ENCODE measurements around the gene OR52E2.

- TF ChIP-seq TAF1 (IDR thresholded peaks at IDR 0.05; ENCODE audit: borderline replicate concordance, insufficient read depth, low read length) (no peak), POLR2AphosphoS5 (IDR thresholded peaks at IDR 0.05; ENCODE audit: low read depth, low read length) (no peak), SIN3A (IDR thresholded peaks at IDR 0.05; ENCODE audit: borderline replicate concordance, insufficient read depth, low read length) (no peak), REST (IDR thresholded peaks at IDR 0.05; ENCODE audit: insufficient read depth in 1 of 2, low read depth in 2 of 2, low read length in 2 of 2) (no peak)
These were observed 5.6 kb upstream of the OR52E2 start for GRCh38 chr11:5065027-5065426.

Measured in PFSK-1 (cell line).